ENCODE data around the gene SCFD1. TPM values are rescaled to one million over a fixed set of nuclear protein-coding genes. Genes with fewer than 3 reads are reported as not detected.

Gene SCFD1
- total RNA-seq: 34.0 and 46.8 TPM in 2 replicates

GRCh38 chr14:30621940-30622830 is at the start of gene SCFD1:
TSS of gene SCFD1 (plus strand) at chr14:30622319. CDS start at chr14:30622339, 20 bp downstream.

Other genes with a start within 250 kb of the SCFD1 start
- gene G2E3, start 63.2 kb upstream of the SCFD1 start, total RNA-seq: 9.8 and 11.2 TPM in 2 replicates